Left lung (tissue), 10 donors: Measurements from ENCODE around the gene PRKG1. TPM values are rescaled to one million over a fixed set of nuclear protein-coding genes. Genes with fewer than 3 reads are reported as not detected.

Source experiments
- ATAC-seq: fragments of 200-7000 bp; cut with Tn5 transposase; one replicate; pipeline ENCODE4 v1.9.1; 2020; ENCODE audit warnings: moderate library complexity
- DNase-seq, 4 donors: peaks; one replicate each; pipeline ENCODE4 v3.0.0-alpha.2; 2013 to 2020
- H3K27ac ChIP-seq, 2 donors: fragments of 200-600 bp; sonication (generic) in 1 of 2; one replicate each; pipeline versions ENCODE4 v1.5.0 to v1.8.0; 2020 to 2021
- H3K27me3 ChIP-seq, 2 donors: fragments of 200-600 bp; sonication (generic) in 1 of 2; one replicate each; pipeline versions ENCODE4 v1.5.0 to v1.8.0; 2020 to 2021
- H3K36me3 ChIP-seq, 2 donors: fragments of 200-600 bp; sonication (generic) in 1 of 2; one replicate each; pipeline versions ENCODE4 v1.5.0 to v1.8.0; 2020 to 2021
- H3K4me1 ChIP-seq, 2 donors: fragments of 200-600 bp; one replicate each; pipeline ENCODE4 v1.8.0; 2021
- H3K4me3 ChIP-seq, 2 donors: fragments of 200-600 bp; sonication (generic) in 1 of 2; one replicate each; pipeline versions ENCODE4 v1.5.0 to v1.8.0; 2020 to 2021; ENCODE audit warnings: mild to moderate bottlenecking in 1 of 2
- H3K9me3 ChIP-seq, 2 donors: fragments of 200-600 bp; sonication (generic) in 1 of 2; one replicate each; pipeline versions ENCODE4 v1.5.0 to v1.8.0; 2020 to 2021
- intact Hi-C, 2 donors: fragments of 100-400 bp; cut with DNase I; formaldehyde crosslinking; loops; one replicate each; pipeline versions ENCODE4 v1.11.2 to v1.14.2; 2022
- polyA plus RNA-seq, 6 donors: library from polyadenylated mRNA; unstranded; fragments of 120-200 nt; gene quantifications; one replicate each; pipeline ENCODE4 v1.2.1, GENCODE V29; 2013; ENCODE audit not compliant: insufficient read length in 6 of 6
- total RNA-seq, 2 donors: library from RNA; stranded (reverse); fragmentation: NEBNext Ultra II Directional; extraction: Animal tissue kit (Norgen Biotek cat#: 25700); gene quantifications; one replicate each; pipeline ENCODE4 v1.2.1, GENCODE V29; 2021
- TF ChIP-seq, protein P1 (sequence below), 2 donors: fragments of 200-600 bp; sonication (generic) in 1 of 2; IDR thresholded peaks; one replicate each; pipeline versions ENCODE4 v1.5.0 to v1.8.0; 2021; ENCODE audit warnings: antibody characterized with exemption in 2 of 2
- donor health status: DM: no; HTN: yes; CAD: no.
- donor health status: DM: no; HTN: no; CAD: no.

PRKG1 gene
- total and polyA plus RNA-seq, 8 donors = 15.6 to 29.0 (median 17.8) TPM

DNA sequence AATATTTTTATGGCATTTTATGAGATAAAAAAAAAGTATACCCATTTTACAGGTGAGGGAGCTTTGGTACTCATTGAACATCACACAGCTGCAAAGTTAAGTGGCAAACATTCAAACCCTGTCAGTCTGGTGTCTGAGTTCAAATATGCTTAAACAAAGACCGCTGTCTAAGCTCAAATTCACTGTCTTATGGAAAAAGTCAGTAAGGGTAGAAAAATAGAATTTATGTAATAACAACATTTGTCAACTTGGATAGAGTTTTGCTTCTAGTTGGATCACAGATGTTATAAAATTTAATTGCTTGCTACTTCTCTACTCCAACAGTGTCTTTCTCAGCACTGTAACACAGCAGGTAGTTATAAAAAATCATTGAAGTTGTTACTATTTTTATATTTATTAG lies 786.8 kb downstream of the PRKG1 start:
- DNase-seq = no peak
- no peaks in the 10 kb centered on the region for H3K36me3 ChIP-seq
- TF ChIP-seq, protein P1, sequence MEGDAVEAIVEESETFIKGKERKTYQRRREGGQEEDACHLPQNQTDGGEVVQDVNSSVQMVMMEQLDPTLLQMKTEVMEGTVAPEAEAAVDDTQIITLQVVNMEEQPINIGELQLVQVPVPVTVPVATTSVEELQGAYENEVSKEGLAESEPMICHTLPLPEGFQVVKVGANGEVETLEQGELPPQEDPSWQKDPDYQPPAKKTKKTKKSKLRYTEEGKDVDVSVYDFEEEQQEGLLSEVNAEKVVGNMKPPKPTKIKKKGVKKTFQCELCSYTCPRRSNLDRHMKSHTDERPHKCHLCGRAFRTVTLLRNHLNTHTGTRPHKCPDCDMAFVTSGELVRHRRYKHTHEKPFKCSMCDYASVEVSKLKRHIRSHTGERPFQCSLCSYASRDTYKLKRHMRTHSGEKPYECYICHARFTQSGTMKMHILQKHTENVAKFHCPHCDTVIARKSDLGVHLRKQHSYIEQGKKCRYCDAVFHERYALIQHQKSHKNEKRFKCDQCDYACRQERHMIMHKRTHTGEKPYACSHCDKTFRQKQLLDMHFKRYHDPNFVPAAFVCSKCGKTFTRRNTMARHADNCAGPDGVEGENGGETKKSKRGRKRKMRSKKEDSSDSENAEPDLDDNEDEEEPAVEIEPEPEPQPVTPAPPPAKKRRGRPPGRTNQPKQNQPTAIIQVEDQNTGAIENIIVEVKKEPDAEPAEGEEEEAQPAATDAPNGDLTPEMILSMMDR (IDR thresholded peaks at IDR 0.05) = no peak
- H3K4me1 ChIP-seq = no peaks in the 10 kb centered on the region
- H3K27me3 ChIP-seq = no peaks in the 10 kb centered on the region
- no peak overlapping the region for H3K27ac ChIP-seq
- no peaks in the 10 kb centered on the region for H3K9me3 ChIP-seq
- no peak for ATAC-seq
- intact Hi-C loops = no loop called here
- H3K4me3 ChIP-seq = no peak overlapping the region

DNA sequence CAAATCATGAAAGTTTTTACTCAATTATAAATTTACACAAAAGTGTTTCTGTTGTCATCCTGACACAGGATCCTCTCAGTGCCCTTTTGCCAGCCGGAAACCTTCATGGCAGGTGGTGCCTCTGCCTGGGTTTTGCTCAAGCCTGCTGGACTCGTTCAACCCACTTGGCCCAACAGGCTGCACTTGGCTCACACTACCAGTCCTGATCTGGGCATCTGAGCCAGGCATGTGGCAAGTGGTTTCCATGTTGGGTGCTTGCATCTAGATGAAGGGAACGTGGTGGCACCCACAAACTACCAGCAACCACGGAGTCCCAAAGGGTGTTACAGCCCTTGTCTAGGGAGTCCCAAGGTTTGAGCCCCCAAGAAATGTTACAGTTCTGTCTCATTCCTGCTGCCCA lies 787.4 kb downstream of the PRKG1 start:
- Histone ChIP-seq H3K4me3 (no peak overlapping the region), H3K27me3 (no peaks in the 10 kb centered on the region), H3K27ac (no peak overlapping the region), H3K4me1 (no peaks in the 10 kb centered on the region), H3K36me3 (no peaks in the 10 kb centered on the region), H3K9me3 (no peaks in the 10 kb centered on the region)
- intact Hi-C loops = no loop called here
- ATAC-seq = no peak
- TF ChIP-seq, protein P1 (IDR thresholded peaks at IDR 0.05) = no peak
- DNase-seq = peak in 1 of 4 donors; percentile 22

DNA sequence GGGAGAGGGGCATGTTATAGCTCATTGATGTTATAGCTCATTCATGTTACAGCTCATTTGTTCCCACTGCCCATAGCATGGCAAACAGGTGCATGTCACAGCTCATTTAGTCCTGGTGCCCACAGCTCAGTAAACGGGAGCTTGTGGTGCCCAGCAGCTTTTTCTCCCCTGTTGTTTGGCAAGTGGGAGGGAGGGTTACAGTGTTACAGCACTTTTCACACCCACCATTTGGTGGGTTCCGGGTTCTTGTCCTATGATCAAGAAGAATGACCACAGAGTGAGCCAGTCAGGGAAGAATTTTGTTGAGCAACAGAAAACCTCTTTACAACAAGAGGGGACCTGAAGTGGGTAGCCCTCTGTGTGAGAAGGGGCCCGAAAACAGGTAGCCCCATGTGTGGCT lies 787.9 kb downstream of the PRKG1 start:
- Histone ChIP-seq H3K36me3 (no peaks in the 10 kb centered on the region), H3K9me3 (no peaks in the 10 kb centered on the region), H3K4me3 (no peak overlapping the region), H3K27me3 (no peaks in the 10 kb centered on the region), H3K27ac (no peak overlapping the region), H3K4me1 (no peaks in the 10 kb centered on the region)
- intact Hi-C loops = no loop called here
- TF ChIP-seq, protein P1 (IDR thresholded peaks at IDR 0.05) = no peak
- DNase-seq (no peak), ATAC-seq (no peak)

DNA sequence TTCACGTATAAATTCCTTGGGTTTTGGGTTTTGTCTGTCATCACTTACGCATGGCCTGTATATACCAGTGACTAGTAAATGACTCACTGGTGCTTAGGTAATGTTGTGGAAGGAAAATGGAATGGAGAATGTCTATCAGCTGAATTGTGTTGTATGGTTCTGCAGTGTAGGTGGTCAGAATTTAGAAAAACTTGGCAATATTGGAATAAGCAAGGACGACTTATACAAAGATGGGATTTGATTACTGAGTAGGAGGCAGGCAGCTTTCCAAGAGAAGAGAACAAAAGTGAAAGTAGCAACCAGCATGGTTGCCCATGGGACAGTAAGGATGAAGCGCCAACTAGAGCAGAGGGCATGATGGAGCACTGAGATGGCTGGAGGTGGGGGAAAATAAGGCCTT lies 793.7 kb downstream of the PRKG1 start:
- TF ChIP-seq, protein P1 (IDR thresholded peaks at IDR 0.05) = no peak
- no peak overlapping the region for H3K4me3 ChIP-seq
- no peaks in the 10 kb centered on the region for H3K4me1 ChIP-seq
- ATAC-seq (no peak), DNase-seq (no peak)
- H3K27ac ChIP-seq = no peak overlapping the region
- H3K36me3 ChIP-seq = no peaks in the 10 kb centered on the region
- intact Hi-C loops = no loop called here
- H3K27me3 ChIP-seq = no peaks in the 10 kb centered on the region
- H3K9me3 ChIP-seq = no peaks in the 10 kb centered on the region

DNA sequence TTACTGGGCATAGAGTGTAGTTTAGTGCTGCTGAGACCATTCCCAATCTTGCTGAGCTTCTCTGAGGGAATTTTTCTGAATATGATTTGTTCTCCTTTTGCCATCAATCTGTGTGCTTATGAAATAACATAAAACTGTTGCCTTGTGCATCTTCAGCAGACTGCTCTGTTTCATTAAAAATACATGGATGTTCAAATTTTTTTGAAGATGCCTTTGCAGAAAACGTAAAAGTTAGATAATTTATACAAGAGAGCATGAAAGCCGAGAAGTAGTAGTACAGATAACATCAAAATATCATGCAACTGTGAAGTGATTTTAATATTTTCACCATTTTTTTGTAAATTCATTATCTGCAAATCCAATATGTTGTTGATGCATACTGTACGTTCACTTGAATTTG lies 799.8 kb downstream of the PRKG1 start:
- H3K27me3 ChIP-seq = no peaks in the 10 kb centered on the region
- no peak for ATAC-seq

More for the DNA sequence above, 799.8 kb downstream of the PRKG1 start:
- Histone ChIP-seq H3K4me1 (no peaks in the 10 kb centered on the region), H3K9me3 (no peaks in the 10 kb centered on the region), H3K27ac (no peak overlapping the region), H3K4me3 (no peak overlapping the region), H3K36me3 (no peaks in the 10 kb centered on the region)
- TF ChIP-seq, protein P1 (IDR thresholded peaks at IDR 0.05) = no peak
- intact Hi-C loops = no loop called here
- DNase-seq = no peak
